ENCODE measurements around the gene BACH2. TPM values are rescaled to one million over a fixed set of nuclear protein-coding genes. Genes with fewer than 3 reads are reported as not detected.

BACH2 gene
- total and polyA plus RNA-seq, 10 of the 15 experiments (the other 5 are each of a cell fraction or from before 2014, with no cell fraction given), result 0.03 to 0.28 (median 0.04) TPM; not detected in 3

GRCh38 chr6:90197854-90198496 lies 98.7 kb downstream of the BACH2 start:
- Histone ChIP-seq H3K4me3 (no peak overlapping the region), H3K27me3 (replicated peaks in 1 of 2; ENCODE audit: control insufficient read depth in 2 of 2, insufficient read depth in 2 of 2, low read length in 1 of 2) (peaks cover 0 to 2% of the 10 kb centered on the region in 2 experiments; a peak in 1 of 4 replicates), H3K79me2 (ENCODE audit: control insufficient read depth, insufficient read depth, low read length) (no peaks in the 10 kb centered on the region), H3K9me3 (replicated peaks; ENCODE audit: control insufficient read depth, insufficient read depth, low read length) (no peaks in the 10 kb centered on the region; the same call in 2 of the 3 replicates), H3K9ac (ENCODE audit: control insufficient read depth, insufficient read depth, low read length) (no peak overlapping the region), H3K36me3 (ENCODE audit: control insufficient read depth in 2 of 2, insufficient read depth in 2 of 2, low read length in 1 of 2) (no peaks in the 10 kb centered on the region), H3K27ac (ENCODE audit: control insufficient read depth, insufficient read depth) (no peak overlapping the region), H4K20me1 (ENCODE audit: control insufficient read depth, insufficient read depth) (no peaks in the 10 kb centered on the region), H3K4me2 (ENCODE audit: control insufficient read depth, insufficient read depth) (no peak overlapping the region), H3K4me1 (ENCODE audit: control insufficient read depth, insufficient read depth, low read length) (no peaks in the 10 kb centered on the region), H2AFZ (ENCODE audit: control insufficient read depth, low read depth, low read length) (no peak overlapping the region)
- 41% methylated on average over 8 of the region's 8 CpGs for WGBS (ENCODE audit: insufficient coverage, insufficient replicate concordance, low lambda C conversion rate, missing lambda C conversion rate)
- TF ChIP-seq LARP7 (IDR thresholded peaks at IDR 0.05) (no peak), SRF (IDR thresholded peaks at IDR 0.05; ENCODE audit: low read depth in 2 of 2, low read length in 2 of 2) (no peak), BACH1 (IDR thresholded peaks at IDR 0.05; ENCODE audit: borderline replicate concordance) (no peak), POU2F2 (IDR thresholded peaks at IDR 0.05; ENCODE audit: borderline replicate concordance, low read depth, low read length) (no peak), ZZZ3 (IDR thresholded peaks at IDR 0.05; ENCODE audit: control insufficient read depth, insufficient read length, low read depth) (no peak), TAF1 (IDR thresholded peaks at IDR 0.05; ENCODE audit: borderline replicate concordance, low read depth, low read length) (no peak), NFIC (IDR thresholded peaks at IDR 0.05; ENCODE audit: low read depth, low read length) (no peak), SUPT20H (IDR thresholded peaks at IDR 0.05; ENCODE audit: borderline replicate concordance, control insufficient read depth, low read depth, low read length) (no peak), NR2C2 (IDR thresholded peaks at IDR 0.05; ENCODE audit: borderline replicate concordance, control insufficient read depth, insufficient read length, low read depth) (no peak), SREBF1 (IDR thresholded peaks at IDR 0.05; ENCODE audit: low read length) (no peak), SMARCA5 (IDR thresholded peaks at IDR 0.05) (no peak), ZNF274 (IDR thresholded peaks at IDR 0.05; ENCODE audit: insufficient read depth, insufficient read length) (no peak), ZBTB11 (CRISPR knock-in tag; IDR thresholded peaks at IDR 0.05) (no peak), NFYB (IDR thresholded peaks at IDR 0.05; ENCODE audit: insufficient read depth, low read depth, low read length) (no peak)
- ATAC-seq, result no peak
- intact Hi-C loops (cut with micrococcal nuclease; ENCODE audit: unreplicated experiment) (no loop called here), in situ Hi-C loops (cut with MboI) (no loop called here)
- SMC1A ChIA-PET (ENCODE audit: uncharacterized antibody, unreplicated experiment), result no interaction called here
- RAD21 ChIA-PET (ENCODE audit: unreplicated experiment), result no interaction called here
- CTCF ChIA-PET, result interaction anchor here (0.8 kb wide), 2 partner anchors 74 to 258 kb away, joined by 3 read pairs; no protein-coding TSS in a partner anchor
- POLR2A ChIA-PET, result no interaction called here
- FAIRE-seq, result no peak
- no TSS peak for BruUV-seq (replicated peaks)
- no peak for DNase-seq (ENCODE audit: low read depth, low spot score)
